ENCODE results near the gene SOD3. TPM values are rescaled to one million over a fixed set of nuclear protein-coding genes. Genes with fewer than 3 reads are reported as not detected.

Gene SOD3
- total and polyA plus RNA-seq, 2 of the 4 experiments (the other 2 are of a cell fraction), result 0.36 to 5.8 TPM

GRCh38 chr4:24845902-24846301, 50.5 kb downstream of the SOD3 start:
- Histone ChIP-seq H3K4me1 (ENCODE audit: control insufficient read depth, insufficient read depth, low read length) (peaks cover 9% of the 10 kb centered on the region), H3K4me2 (ENCODE audit: low read depth, low read length) (no peak overlapping the region), H3K9ac (ENCODE audit: low read depth, low read length) (no peak overlapping the region), H4K91ac (ENCODE audit: insufficient read depth, low read depth, low read length) (no peak overlapping the region), H2AFZ (replicated peaks; ENCODE audit: low read length, poor library complexity) (no peak overlapping the region), H2AK5ac (ENCODE audit: low read depth, low read length) (no peak overlapping the region), H3K4ac (ENCODE audit: low read depth, low read length) (no peak overlapping the region), H2BK20ac (ENCODE audit: low read depth, low read length) (no peak overlapping the region), H3K18ac (ENCODE audit: low read depth, low read length) (no peak overlapping the region), H3K27ac (ENCODE audit: insufficient read depth, low read length) (no peak overlapping the region), H3K14ac (replicated peaks; ENCODE audit: low read depth, low read length) (no peak overlapping the region), H3K9me1 (ENCODE audit: insufficient read depth, low read length) (peaks cover 9% of the 10 kb centered on the region), H3K36me3 (ENCODE audit: control insufficient read depth, insufficient read depth, low read length) (no peaks in the 10 kb centered on the region), H2BK5ac (ENCODE audit: low read depth, low read length, poor library complexity, severe bottlenecking) (no peak overlapping the region), H4K8ac (ENCODE audit: low read depth in 2 of 2, low read length in 2 of 2) (no peak overlapping the region), H3K4me3 (ENCODE audit: insufficient read depth, low read depth, low read length) (no peak overlapping the region), H2BK15ac (ENCODE audit: low read depth, low read length) (no peak overlapping the region), H4K20me1 (ENCODE audit: insufficient read depth, low read length) (no peaks in the 10 kb centered on the region), H4K5ac (ENCODE audit: low read depth, low read length) (no peak overlapping the region), H2BK120ac (ENCODE audit: low read depth, low read length) (no peak overlapping the region), H3K23ac (ENCODE audit: low read depth, low read length) (no peak overlapping the region), H3K9me3 (ENCODE audit: control insufficient read depth, insufficient read depth, low read length) (no peaks in the 10 kb centered on the region), H3K27me3 (ENCODE audit: control insufficient read depth, insufficient read depth, low read length) (no peaks in the 10 kb centered on the region), H2AK9ac (replicated peaks; ENCODE audit: low read depth, low read length, poor library complexity) (no peak overlapping the region), H3K79me1 (ENCODE audit: low read depth in 1 of 2, low read length in 2 of 2) (peaks cover 0 to 5% of the 10 kb centered on the region in 2 experiments; a peak in 1 of 4 replicates), H3K56ac (ENCODE audit: extremely low read depth, insufficient read depth, low read length) (no peak overlapping the region)
- ATAC-seq (ENCODE audit: low read depth) (no peak), DNase-seq (no peak)
- dilution Hi-C loops (cut with HindIII; ENCODE audit: low sequenced_read_pairs, unreplicated experiment) (no loop called here), in situ Hi-C loops (cut with MboI; ENCODE audit: low sequenced_read_pairs) (no loop called here), intact Hi-C loops (cut with micrococcal nuclease) (no loop called here)
- no TSS peak for BruUV-seq (replicated peaks)
- TF ChIP-seq BHLHE40 (IDR thresholded peaks at IDR 0.05; ENCODE audit: low read depth, low read length) (no peak), USF2 (IDR thresholded peaks at IDR 0.05; ENCODE audit: low read depth, low read length) (no peak), RFX5 (IDR thresholded peaks at IDR 0.05; ENCODE audit: low read depth, low read length) (no peak), CTCF (conservative IDR thresholded peaks at IDR 0.05; ENCODE audit: low read depth, low read length) (no peak), POLR2A (IDR thresholded peaks at IDR 0.05; ENCODE audit: low read depth, low read length) (no peak), ELK1 (IDR thresholded peaks at IDR 0.05; ENCODE audit: borderline replicate concordance, low read depth, low read length) (no peak), SMC3 (IDR thresholded peaks at IDR 0.05; ENCODE audit: low read depth, low read length) (no peak), MAZ (IDR thresholded peaks at IDR 0.05; ENCODE audit: borderline replicate concordance, low read depth, low read length) (no peak), CEBPB (IDR thresholded peaks at IDR 0.05; ENCODE audit: low read depth, low read length) (no peak), RCOR1 (IDR thresholded peaks at IDR 0.05; ENCODE audit: insufficient replicate concordance, low read length) (no peak), CHD1 (IDR thresholded peaks at IDR 0.05; ENCODE audit: low read depth, low read length) (no peak), FOS (IDR thresholded peaks at IDR 0.05; ENCODE audit: low read depth, low read length) (no peak), RAD21 (IDR thresholded peaks at IDR 0.05; ENCODE audit: low read length) (no peak), MXI1 (IDR thresholded peaks at IDR 0.05; ENCODE audit: borderline replicate concordance, low read depth, low read length) (no peak), NFE2L2 (IDR thresholded peaks at IDR 0.05; ENCODE audit: low read depth, low read length) (no peak), MAFK (IDR thresholded peaks at IDR 0.05; ENCODE audit: low read depth, low read length) (no peak)
- WGBS, 2 experiments (ENCODE audit: extremely low coverage in 2 of 2, insufficient read length in 1 of 2), result no CpG with 5 or more reads among the region's 5 CpGs
- POLR2A ChIA-PET (ENCODE audit: unreplicated experiment), result no interaction called here
- CTCF ChIA-PET, result interaction anchor here (1.3 kb wide), 1 partner anchor 14 kb away, joined by 3 read pairs; no protein-coding TSS in a partner anchor
